D721Med (cell line): Measurements from ENCODE around the gene HSD17B4.
A peak's percentile ranks its signal among the peaks of the same experiment; 100 is the strongest.

Source experiments
- DNase-seq: peaks from one replicate; pipeline ENCODE4 v3.0.0; 2011; ENCODE audit warnings: low spot score; ENCODE audit not compliant: insufficient read length
- FAIRE-seq: peaks from 2 replicates; lab custom pipeline; 2011; peaks lifted over from hg19 to GRCh38; lab: Jason Lieb, UNC
- CTCF ChIP-seq: IDR thresholded peaks from 2 replicates; pipeline ENCODE4 v1.5.1; 2012; ENCODE audit warnings: mild to moderate bottlenecking, control low read depth; ENCODE audit not compliant: insufficient read depth; ENCODE audit errors: missing control alignments

The HSD17B4 gene

GRCh38 chr5:119537704-119538103 is 85.4 kb downstream of the HSD17B4 start:
- FAIRE-seq (no peak), DNase-seq (no peak)
- no peak for TF ChIP-seq CTCF

GRCh38 chr5:119541716-119542115 is 89.4 kb downstream of the HSD17B4 start:
- DNase-seq (no peak), FAIRE-seq (no peak)

GRCh38 chr5:119551819-119552218 is 99.5 kb downstream of the HSD17B4 start:
- DNase-seq (no peak), FAIRE-seq (no peak)
- TF ChIP-seq CTCF = no peak

More at GRCh38 chr5:119541716-119542115, 89.4 kb downstream of the HSD17B4 start:
- no peak for TF ChIP-seq CTCF

- no peak for FAIRE-seq
- DNase-seq = no peak
- no peak for TF ChIP-seq CTCF
These were observed 102.3 kb downstream of the HSD17B4 start for GRCh38 chr5:119554597-119554996.

- no peak for TF ChIP-seq CTCF
- DNase-seq (no peak), FAIRE-seq (no peak)
These were observed 118.6 kb downstream of the HSD17B4 start for GRCh38 chr5:119570910-119571309.

- no peak for FAIRE-seq
- peak; percentile 30 for TF ChIP-seq CTCF
- no peak for DNase-seq
These were observed 126.6 kb downstream of the HSD17B4 start for GRCh38 chr5:119578937-119579336.

- FAIRE-seq = no peak
- TF ChIP-seq CTCF = no peak
- no peak for DNase-seq
These were observed 130.7 kb downstream of the HSD17B4 start for GRCh38 chr5:119582987-119583386.
